A549 (cell line): ENCODE data around the gene TRPV2. TPM values are rescaled to one million over a fixed set of nuclear protein-coding genes. Genes with fewer than 3 reads are reported as not detected.

ENCODE experiments used
- ATAC-seq, 2 experiments: fragments of 200-7000 bp in 1 of 2; fragments of >200 bp in 1 of 2; cut with Nextera tagmentation in 1 of 2; cut with Tn5 transposase in 1 of 2; 3 replicates each; pipeline versions ENCODE4 v1.8.0 to v1.9.1; 2018 to 2020; ENCODE audit warnings: mild to moderate bottlenecking in 1 of 2, moderate library complexity in 1 of 2
- CTCF ChIA-PET: fragments of 300-600 bp; sonication (Branson Sonifier 250); formaldehyde crosslinking; extraction: SDS; loops from one replicate; lab custom pipeline; 2021; ENCODE audit warnings: antibody characterized with exemption, inconsistent platforms; lab: Yijun Ruan, JAX
- POLR2A ChIA-PET: fragments of 350-600 bp; formaldehyde crosslinking; extraction: SDS; loops from one replicate; lab custom pipeline; 2021; ENCODE audit warnings: antibody characterized with exemption, inconsistent platforms; lab: Yijun Ruan, JAX
- DNase-seq, 2 experiments: peaks; one replicate each; pipeline versions ENCODE4 v3.0.0 to v3.0.0-alpha.2; 2011 to 2016; ENCODE audit warnings: low read depth in 1 of 2, low spot score in 1 of 2
- FAIRE-seq: peaks from 2 replicates; lab custom pipeline; 2011; peaks lifted over from hg19 to GRCh38; lab: Jason Lieb, UNC
- H3K27ac ChIP-seq, 2 experiments: fragments of >200 bp; sonication (Bioruptor Twin); formaldehyde crosslinking; 3 replicates each; pipeline ENCODE4 v1.5.1; 2016 to 2017
- H3K4me1 ChIP-seq: fragments of >200 bp; sonication (Bioruptor Twin); formaldehyde crosslinking; 3 replicates; pipeline ENCODE4 v1.6.1; 2016
- H3K4me2 ChIP-seq: fragments of >200 bp; sonication (Bioruptor Twin); formaldehyde crosslinking; 3 replicates; pipeline ENCODE4 v1.6.1; 2016
- H3K4me3 ChIP-seq: fragments of >200 bp; sonication (Bioruptor Twin); formaldehyde crosslinking; 3 replicates; pipeline ENCODE4 v1.5.1; 2016
- H3K9me3 ChIP-seq: fragments of >200 bp; sonication (Bioruptor Twin); formaldehyde crosslinking; 3 replicates; pipeline ENCODE4 v1.6.1; 2016
- CBX2 ChIP-seq: fragments of 200-600 bp; sonication (generic); IDR thresholded peaks from 2 replicates; pipeline ENCODE4 v1.6.1; 2016; ENCODE audit warnings: low read depth, mild to moderate bottlenecking, borderline replicate concordance
- CBX8 ChIP-seq: fragments of 200-600 bp; sonication (generic); IDR thresholded peaks from 2 replicates; pipeline ENCODE4 v1.6.1; 2016
- EHMT2 ChIP-seq: fragments of 200-600 bp; sonication (generic); IDR thresholded peaks from 2 replicates; pipeline ENCODE4 v1.6.1; 2016; ENCODE audit warnings: antibody characterized with exemption, low read depth, mild to moderate bottlenecking, moderate library complexity
- ELK1 ChIP-seq: fragments of 150-350 bp; IDR thresholded peaks from 2 replicates; pipeline ENCODE4 v1.6.1; 2014; ENCODE audit warnings: low read depth, mild to moderate bottlenecking, low read length
- EP300 ChIP-seq, 2 experiments: fragments of >200 bp; sonication (Bioruptor Twin); formaldehyde crosslinking; IDR thresholded peaks; 2 replicates in 1 of 2; 3 replicates in 1 of 2; pipeline ENCODE4 v1.6.1; 2016 to 2017
- ESRRA ChIP-seq: fragments of 150-350 bp; IDR thresholded peaks from 2 replicates; pipeline ENCODE4 v1.6.1; 2014; ENCODE audit warnings: mild to moderate bottlenecking, low read length, borderline replicate concordance
- FOSL2 ChIP-seq, 2 experiments: fragments of 450-650 bp in 1 of 2; fragments of >200 bp in 1 of 2; sonication (Bioruptor Twin) in 1 of 2; formaldehyde crosslinking; IDR thresholded peaks; 2 replicates each; pipeline versions ENCODE4 v1.5.0 to v1.6.1; 2016 to 2020; ENCODE audit warnings: mild to moderate bottlenecking in 1 of 2, moderate library complexity in 1 of 2
- FOXS1 ChIP-seq: fragments of 250-450 bp; sonication (Bioruptor Pico); IDR thresholded peaks from 2 replicates; pipeline ENCODE4 v1.5.0; 2020; ENCODE audit warnings: mild to moderate bottlenecking, moderate library complexity
- GATA3 ChIP-seq: IDR thresholded peaks from 2 replicates; pipeline ENCODE4 v1.6.1; 2012; ENCODE audit warnings: borderline replicate concordance
- HDAC2 ChIP-seq: fragments of 200-600 bp; sonication (generic); IDR thresholded peaks from 2 replicates; pipeline ENCODE4 v1.6.1; 2016
- HEYL ChIP-seq: fragments of 250-450 bp; sonication (Bioruptor Pico); IDR thresholded peaks from 2 replicates; pipeline ENCODE4 v1.8.0; 2021; ENCODE audit warnings: mild to moderate bottlenecking, moderate library complexity
- HMGXB4 ChIP-seq: fragments of 250-450 bp; sonication (Bioruptor Pico); IDR thresholded peaks from 2 replicates; pipeline ENCODE4 v1.5.0; 2021; ENCODE audit warnings: mild to moderate bottlenecking, moderate library complexity, borderline replicate concordance
- HOXA7 ChIP-seq: fragments of 250-450 bp; sonication (Bioruptor Pico); IDR thresholded peaks from 2 replicates; pipeline ENCODE4 v1.5.0; 2020; ENCODE audit warnings: mild to moderate bottlenecking, moderate library complexity
- HOXB13 ChIP-seq: fragments of 250-450 bp; sonication (Bioruptor Pico); IDR thresholded peaks from 2 replicates; pipeline ENCODE4 v1.5.0; 2020; ENCODE audit warnings: low read depth, mild to moderate bottlenecking, moderate library complexity
- HOXB5 ChIP-seq: fragments of 250-450 bp; sonication (Bioruptor Pico); IDR thresholded peaks from 2 replicates; pipeline ENCODE4 v1.5.0; 2020; ENCODE audit warnings: mild to moderate bottlenecking, moderate library complexity
- KDM1A ChIP-seq: fragments of 200-600 bp; sonication (generic); IDR thresholded peaks from 2 replicates; pipeline ENCODE4 v1.6.1; 2016; ENCODE audit warnings: low read depth, mild to moderate bottlenecking
- MAZ ChIP-seq: fragments of 150-350 bp; IDR thresholded peaks from 2 replicates; pipeline ENCODE4 v1.6.1; 2014; ENCODE audit warnings: antibody characterized with exemption, low read depth, low read length, borderline replicate concordance
- NFE2L2 ChIP-seq: fragments of 150-350 bp; conservative IDR thresholded peaks from 2 replicates; pipeline ENCODE4 v1.6.1; 2014; ENCODE audit warnings: low read length
- NPAS2 ChIP-seq: fragments of 250-450 bp; sonication (Bioruptor Pico); IDR thresholded peaks from 2 replicates; pipeline ENCODE4 v1.8.0; 2022; ENCODE audit warnings: mild to moderate bottlenecking, moderate library complexity, borderline replicate concordance
- PBX3 ChIP-seq: IDR thresholded peaks from 2 replicates; pipeline ENCODE4 v1.6.1; 2012
- POLR2A ChIP-seq: IDR thresholded peaks from 2 replicates; pipeline ENCODE4 v1.6.1; 2012; ENCODE audit warnings: mild to moderate bottlenecking, low read length
- REST ChIP-seq: fragments of 200-600 bp; sonication (generic); IDR thresholded peaks from 2 replicates; pipeline ENCODE4 v1.6.1; 2016; ENCODE audit warnings: antibody characterized with exemption, mild to moderate bottlenecking, moderate library complexity
- SMC3 ChIP-seq: fragments of >200 bp; sonication (Bioruptor Twin); formaldehyde crosslinking; IDR thresholded peaks from 3 replicates; pipeline ENCODE4 v1.6.1; 2018; ENCODE audit warnings: inconsistent platforms
- SREBF2 ChIP-seq: fragments of 450-650 bp; IDR thresholded peaks from 2 replicates; pipeline ENCODE4 v1.6.1; 2014; ENCODE audit warnings: mild to moderate bottlenecking, moderate library complexity
- TP53 ChIP-seq: fragments of 250-450 bp; sonication (Bioruptor Pico); IDR thresholded peaks from 2 replicates; pipeline ENCODE4 v1.5.0; 2021; ENCODE audit warnings: mild to moderate bottlenecking, moderate library complexity
- ZC3H11A ChIP-seq: fragments of 450-650 bp; IDR thresholded peaks from 2 replicates; pipeline ENCODE4 v1.6.1; 2014; ENCODE audit warnings: antibody characterized with exemption, mild to moderate bottlenecking
- ZFP36 ChIP-seq: fragments of 450-650 bp; IDR thresholded peaks from 2 replicates; pipeline ENCODE4 v1.6.1; 2014; ENCODE audit warnings: borderline replicate concordance; ENCODE audit not compliant: partially characterized antibody
- WGBS: methylation state at CpG from one replicate; pipeline ENCODE4 v1.1.6; 2017; ENCODE audit errors: missing lambda C conversion rate; 5-methylcytosine and 5-hydroxymethylcytosine counted together
- polyA plus RNA-seq, 4 experiments: library from polyadenylated mRNA; depleted of rRNA in 3 of 4; stranded (reverse); fragments of >200 nt; fragmentation: RNase III in 1 of 4; extraction: RNeasy Plus Mini Kit Qiagen cat#74134 plus additional on column Dnase treatment in 1 of 4; gene quantifications; 2 replicates in 3 of 4; 3 replicates in 1 of 4; pipeline ENCODE4 v1.2.3, GENCODE V29; 2011 to 2017

TRPV2 gene
- polyA plus RNA-seq, 2 of the 4 experiments (the other 2 are of a cell fraction), result 0.31 to 0.61 TPM

- TF ChIP-seq POLR2A (0 out of 2 replicates have a peak, but pooled peaks have one; percentile 17), SMC3 (no peak), SREBF2 (no peak)
These were observed 41.5 kb downstream of the TRPV2 start (continued) for GRCh38 chr17:16456742-16457316.

GRCh38 chr17:16459271-16459670, 43.9 kb downstream of the TRPV2 start:
- WGBS, result 91% methylated on average over 11 of the region's 11 CpGs
- Histone ChIP-seq H3K4me3 (no peak overlapping the region), H3K27ac (no peak overlapping the region), H3K4me2 (no peak overlapping the region), H3K9me3 (no peaks in the 10 kb centered on the region), H3K4me1 (peaks cover 7% of the 10 kb centered on the region; the same call in 2 of the 3 replicates)
- ChIA-PET POLR2A (interaction anchor here (1.0 kb wide), 1 partner anchor 21 kb away, joined by 3 read pairs; no protein-coding TSS in a partner anchor), CTCF (interaction anchor here (0.9 to 29.8 kb wide), 5 partner anchors 9 to 96 kb away, joined by 3 to 589 read pairs (median 4); no protein-coding TSS in a partner anchor)
- FAIRE-seq (no peak), DNase-seq (no peak), ATAC-seq (no peak)
- TF ChIP-seq HOXA7 (CRISPR knock-in tag), result no peak
- TF ChIP-seq HDAC2, result no peak
- no peak for TF ChIP-seq ESRRA
- TF ChIP-seq HMGXB4 (CRISPR knock-in tag), result no peak
- no peak for TF ChIP-seq GATA3
- TF ChIP-seq KDM1A, result no peak
- TF ChIP-seq TP53 (CRISPR knock-in tag), result no peak
- no peak for TF ChIP-seq NFE2L2
- TF ChIP-seq ZFP36, result no peak
- no peak for TF ChIP-seq EP300 (IDR thresholded peaks at IDR 0.05)
- no peak for TF ChIP-seq CBX8
- TF ChIP-seq FOXS1 (CRISPR knock-in tag), result no peak
- no peak for TF ChIP-seq SMC3
- no peak for TF ChIP-seq REST
- no peak for TF ChIP-seq POLR2A
- TF ChIP-seq CBX2, result no peak

GRCh38 chr17:16459855-16460550, 44.6 kb downstream of the TRPV2 start:
- Histone ChIP-seq H3K27ac (no peak overlapping the region), H3K4me3 (no peak overlapping the region), H3K9me3 (no peaks in the 10 kb centered on the region), H3K4me1 (peaks cover 7% of the 10 kb centered on the region; the same call in 2 of the 3 replicates), H3K4me2 (no peak overlapping the region)
- WGBS, result 88% methylated on average over 5 of the region's 5 CpGs
- ChIA-PET CTCF (interaction anchor here (1.1 to 29.8 kb wide), 5 partner anchors 8 to 96 kb away, joined by 3 to 589 read pairs (median 5); no protein-coding TSS in a partner anchor), POLR2A (no interaction called here)
- ATAC-seq, result no peak
- FAIRE-seq, result no peak
- DNase-seq, result no peak
- TF ChIP-seq HOXB13 (no peak), MAZ (no peak), TP53 (CRISPR knock-in tag) (no peak), ELK1 (no peak), ZC3H11A (no peak), PBX3 (no peak), ESRRA (no peak), HOXB5 (CRISPR knock-in tag) (no peak), HEYL (no peak), EHMT2 (no peak), NPAS2 (CRISPR knock-in tag) (no peak), FOSL2 (IDR thresholded peaks at IDR 0.05) (no peak), FOSL2 (CRISPR knock-in tag; IDR thresholded peaks at IDR 0.05) (no peak)
